ENCODE results near the gene IFRD1. TPM values are rescaled to one million over a fixed set of nuclear protein-coding genes. Genes with fewer than 3 reads are reported as not detected.

Gene IFRD1
- 22.0 and 33.0 TPM in 2 replicates for total RNA-seq

GRCh38 chr7:112449902-112450806 is at the start of gene IFRD1:
IFRD1 (plus strand) TSS chr7:112450460; CDS start chr7:112450689, 229 bp downstream.

Other genes starting within 250 kb of the IFRD1 start
- 5.9 and 7.4 TPM in 2 replicates for gene DOCK4, start 244.1 kb upstream of the IFRD1 start, total RNA-seq
- gene ZNF277, start 243.8 kb upstream of the IFRD1 start, total RNA-seq: 18.4 and 21.0 TPM in 2 replicates
- not detected in 2 replicates for gene LSMEM1, start 30.5 kb downstream of the IFRD1 start, total RNA-seq